NCI-H2029 treated with DMSO at 0.1 percent for 48 hours (cell line): ENCODE measurements around the gene ADAMTS14.

Experiments
- DNase-seq: peaks from one replicate; lab custom pipeline; 2025; lab: John Stamatoyannopoulos, UW

Gene ADAMTS14

DNA sequence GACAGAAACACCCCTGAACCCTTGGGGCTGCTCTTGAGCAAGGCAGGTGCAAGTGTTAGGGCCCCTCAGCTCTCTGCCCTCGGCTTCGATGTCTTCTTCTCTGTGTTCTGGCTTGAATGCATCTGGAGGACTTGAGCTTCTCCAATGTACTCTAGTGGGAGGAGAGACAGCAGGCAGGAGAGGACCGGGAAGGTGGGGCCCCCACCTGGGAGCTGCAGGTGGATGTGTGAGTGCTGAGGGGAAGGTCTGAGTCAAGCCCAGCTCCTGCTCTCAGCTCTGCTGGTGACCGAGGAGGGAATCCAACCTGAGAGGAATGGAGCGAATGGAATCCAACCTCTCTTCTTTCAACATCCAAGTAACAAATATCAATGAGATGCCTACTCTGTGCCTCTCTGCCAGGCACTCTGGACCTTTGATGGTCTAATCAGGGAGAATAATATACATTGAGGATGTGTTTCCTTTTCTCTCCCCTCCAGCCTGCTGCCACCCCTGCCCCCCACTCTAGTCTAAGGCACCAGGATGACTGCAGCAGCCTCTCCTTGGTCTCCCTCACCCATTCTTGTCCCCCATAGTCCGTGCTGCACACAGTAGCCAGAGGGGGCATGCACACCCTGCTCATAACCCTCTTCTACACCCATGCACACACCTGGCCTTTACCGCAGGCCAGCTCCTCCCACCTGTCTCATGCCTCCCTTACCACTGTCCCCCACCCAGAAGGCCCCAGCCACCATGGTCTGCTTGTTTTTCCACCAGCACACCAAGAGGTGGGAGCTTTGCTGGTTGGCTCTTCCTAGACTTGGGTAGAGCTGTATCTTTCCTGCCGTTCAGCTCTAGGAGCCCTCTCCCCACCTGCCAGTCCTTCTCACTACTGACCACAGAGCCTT is 99.2 kb downstream of the ADAMTS14 start:
- no peak for DNase-seq

GRCh38 chr10:70772627-70773026 is 100.3 kb downstream of the ADAMTS14 start:
- DNase-seq, result no peak

- DNase-seq, result no peak
Observed at GRCh38 chr10:70773461-70773860, 101.2 kb downstream of the ADAMTS14 start.

DNA sequence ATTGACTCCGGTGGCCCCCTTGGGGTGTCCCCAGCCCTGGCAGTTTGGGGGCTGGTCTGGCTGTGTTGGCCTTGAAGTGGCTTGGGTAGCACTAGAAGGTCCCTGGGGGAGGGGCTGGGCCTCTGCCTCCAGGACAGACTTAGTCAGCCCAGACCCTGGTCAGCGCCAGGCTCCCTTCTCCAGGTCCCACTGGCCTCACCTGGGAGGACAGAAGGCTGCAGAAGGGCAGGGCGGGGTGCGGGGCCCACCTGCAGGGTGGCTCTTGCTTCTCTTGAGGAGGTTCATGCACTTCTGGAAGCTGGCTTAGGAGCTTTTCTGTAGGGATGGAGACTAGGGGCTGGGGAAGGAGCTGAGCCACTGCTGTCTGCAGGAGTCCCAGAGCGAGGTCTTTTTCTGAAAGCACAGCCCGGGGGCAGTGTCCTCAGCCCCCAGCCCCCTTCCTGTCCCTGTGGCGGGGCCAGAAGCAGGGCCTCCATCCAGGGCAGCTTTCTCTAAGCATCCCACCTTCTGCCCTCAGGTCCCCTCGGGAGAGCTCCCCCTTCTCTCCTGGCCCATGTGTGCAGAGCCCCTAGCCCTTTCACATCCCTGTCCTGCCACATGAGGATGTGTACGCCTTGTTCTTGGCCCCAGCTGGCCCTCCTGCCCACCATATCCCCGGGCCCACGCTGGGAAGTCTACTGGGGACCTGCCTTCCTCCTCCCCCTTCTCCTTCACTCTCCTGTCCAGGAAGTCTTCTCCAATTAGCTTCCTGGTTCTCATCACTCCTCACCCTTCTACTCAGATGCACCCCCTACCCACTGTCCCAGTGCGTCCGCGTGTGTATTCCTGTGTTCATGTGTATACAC is 101.9 kb downstream of the ADAMTS14 start:
- no peak for DNase-seq

DNA sequence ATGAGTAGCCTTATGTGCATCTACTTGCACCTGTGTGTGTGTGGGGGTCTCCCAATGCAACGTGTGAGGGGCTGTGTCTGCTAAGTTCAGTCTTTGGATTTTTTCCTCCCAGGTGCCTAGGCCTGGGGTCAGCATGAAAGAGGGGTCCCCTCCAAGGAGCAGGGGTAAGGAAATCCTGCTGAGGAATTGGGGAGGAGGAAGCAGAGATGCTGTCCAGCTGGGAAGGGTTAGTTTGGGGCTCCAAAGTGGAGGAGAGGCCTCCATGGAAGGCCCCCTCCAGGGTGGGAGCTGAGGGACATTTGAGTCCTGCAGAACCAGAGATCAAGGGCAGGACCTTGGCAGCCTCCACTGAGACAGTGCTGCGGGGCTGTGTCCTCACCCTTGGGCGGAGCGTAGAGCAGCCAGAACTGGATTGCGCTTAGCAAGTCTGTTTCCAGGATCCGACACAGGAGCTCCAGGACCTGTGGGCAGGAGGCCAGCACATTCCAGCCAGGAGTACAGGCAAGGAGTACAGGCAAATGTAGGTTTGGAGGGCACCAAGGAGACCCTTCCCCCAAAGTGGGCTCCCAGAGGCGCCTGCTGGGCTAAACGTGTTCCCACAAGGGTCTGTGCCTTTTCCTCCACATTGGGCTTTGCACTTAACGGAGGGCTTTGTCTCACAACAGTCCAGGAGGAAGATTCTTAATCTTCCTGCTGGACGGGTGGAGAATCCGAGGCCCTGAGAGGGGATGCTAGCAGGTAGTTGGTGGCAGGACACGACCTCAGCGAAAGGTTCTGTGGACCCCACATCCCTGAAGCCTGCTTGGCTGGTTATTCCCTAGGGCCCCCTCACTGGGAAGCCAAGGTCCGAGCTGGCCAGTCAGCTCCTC is 102.7 kb downstream of the ADAMTS14 start:
- DNase-seq, result no peak

DNA sequence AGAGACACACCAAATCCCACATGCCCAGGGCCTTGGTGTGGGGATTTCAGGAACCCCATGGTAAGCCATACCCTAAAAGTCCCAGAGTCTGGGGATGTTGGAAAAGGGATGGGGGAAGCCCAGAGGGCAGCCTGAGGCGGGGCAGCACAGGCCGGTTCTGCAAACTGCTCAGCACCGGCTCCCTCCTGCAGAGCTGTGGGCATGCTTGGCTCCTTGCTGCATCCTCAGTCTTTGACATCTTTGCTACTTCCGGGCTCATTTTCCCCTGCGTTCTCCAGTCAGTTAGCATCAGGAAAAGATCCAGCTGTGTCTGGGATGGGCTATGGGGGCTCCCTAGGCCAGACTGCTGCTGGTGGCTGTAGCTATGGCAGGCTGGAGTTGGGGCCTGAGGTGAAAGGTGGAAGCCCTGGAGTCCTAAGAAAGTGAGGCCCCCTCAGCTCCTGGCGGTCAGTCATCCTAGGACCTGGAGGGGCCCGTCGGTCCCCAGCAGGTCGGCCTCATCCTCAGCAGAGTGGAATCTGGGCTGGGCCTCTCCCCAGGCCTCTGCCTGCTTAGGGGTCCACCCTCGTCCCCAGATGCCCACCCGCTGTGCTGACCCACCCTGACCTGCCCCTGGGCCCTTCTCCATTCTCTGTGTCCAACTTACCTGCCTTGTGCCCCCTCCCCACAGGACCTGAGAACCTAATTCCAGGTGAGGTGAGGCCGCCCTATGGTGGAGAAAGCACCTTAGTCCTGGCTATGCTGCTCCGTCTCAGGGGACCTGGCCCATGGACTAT is 103.6 kb downstream of the ADAMTS14 start:
- DNase-seq, result no peak

DNA sequence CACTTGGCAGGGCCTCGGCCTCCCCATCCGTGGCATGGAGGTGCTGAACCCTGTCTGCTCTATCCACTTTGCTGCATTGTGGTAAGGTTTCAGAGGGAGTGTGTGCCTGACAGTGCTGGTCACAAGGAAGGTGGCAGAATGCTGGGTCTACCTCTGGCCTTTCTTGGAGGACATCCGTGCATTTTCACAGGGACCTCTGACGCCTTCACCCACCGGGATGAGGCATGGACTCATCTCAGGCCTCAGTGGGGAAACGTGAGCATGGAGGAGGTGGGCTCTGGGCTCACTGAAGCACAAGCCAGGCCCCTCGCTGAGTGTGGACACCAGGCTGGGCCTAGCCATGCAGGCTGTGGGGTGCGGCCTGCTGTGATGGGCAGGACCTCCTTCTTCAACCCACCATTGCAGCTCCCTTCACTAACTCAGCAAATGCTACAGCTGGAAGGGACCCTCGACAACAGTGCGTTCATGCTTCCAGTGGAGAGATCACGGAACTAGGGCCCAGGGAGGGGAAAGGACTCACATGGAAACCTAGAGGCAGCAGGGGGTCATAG is 104.2 kb downstream of the ADAMTS14 start:
- no peak for DNase-seq

- no peak for DNase-seq
Observed at GRCh38 chr10:70777063-70777875, 105.0 kb downstream of the ADAMTS14 start.

- no peak for DNase-seq
Observed at GRCh38 chr10:70778267-70778924, 106.1 kb downstream of the ADAMTS14 start.

DNA sequence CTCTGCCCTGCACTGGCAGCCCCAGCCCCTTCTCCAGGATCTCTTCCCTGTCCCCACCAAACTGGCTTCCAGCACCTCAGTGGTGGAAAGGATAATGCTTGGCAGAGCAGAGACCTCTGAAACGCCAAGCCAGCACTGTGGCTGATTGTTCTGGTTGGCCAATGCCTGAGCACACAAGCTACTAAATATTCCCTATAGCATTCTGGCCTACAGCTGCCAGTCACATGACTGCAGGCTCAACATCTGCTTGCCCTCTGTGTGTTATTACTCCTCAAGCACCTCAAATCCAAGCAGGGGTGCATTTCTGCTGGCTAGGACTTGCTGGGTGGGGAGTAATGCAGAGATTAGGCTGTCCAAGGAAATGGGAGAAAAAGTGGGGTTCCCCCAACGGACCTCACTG is 106.8 kb downstream of the ADAMTS14 start:
- DNase-seq, result no peak

DNA sequence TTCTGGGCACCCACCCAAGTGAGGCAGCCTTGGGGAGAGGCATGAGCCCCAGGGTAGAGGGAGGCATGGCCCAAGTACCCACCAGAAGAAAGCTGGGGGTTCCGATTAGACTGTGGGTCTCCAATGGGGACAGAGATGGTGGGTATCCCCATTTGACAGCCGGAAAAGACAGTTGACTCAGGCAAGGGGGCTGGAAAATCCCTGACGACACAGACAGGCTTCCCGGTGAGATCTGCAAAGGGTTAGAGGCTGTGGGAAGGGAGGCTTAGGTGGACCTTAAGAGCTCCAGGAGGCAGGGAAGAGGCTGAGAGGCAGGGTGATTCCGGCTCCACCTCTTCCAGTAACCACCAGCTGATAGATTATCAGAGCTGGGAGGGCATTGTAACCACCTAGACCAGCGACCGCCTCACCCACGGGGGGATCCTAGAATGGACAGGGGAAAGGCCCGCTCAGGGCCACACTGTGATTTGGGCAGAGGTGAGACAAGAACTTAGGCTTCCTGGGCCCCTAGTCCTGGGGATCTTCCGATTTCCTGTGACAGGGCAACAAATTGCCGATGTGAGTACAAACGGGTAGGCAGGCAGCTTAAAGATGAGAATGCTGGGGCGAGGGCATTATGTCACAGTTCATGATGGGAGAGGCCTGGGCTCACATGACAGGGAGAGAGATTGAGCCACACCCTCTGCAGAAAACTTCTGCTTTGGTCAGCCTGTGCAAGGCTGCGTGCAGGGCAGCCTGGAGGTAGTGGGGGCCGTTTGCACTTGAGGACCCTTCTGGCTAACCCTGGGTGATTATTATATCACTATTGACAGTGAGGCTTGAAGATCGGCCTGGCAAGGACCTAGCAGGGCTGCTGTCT is 107.4 kb downstream of the ADAMTS14 start:
- no peak for DNase-seq

DNA sequence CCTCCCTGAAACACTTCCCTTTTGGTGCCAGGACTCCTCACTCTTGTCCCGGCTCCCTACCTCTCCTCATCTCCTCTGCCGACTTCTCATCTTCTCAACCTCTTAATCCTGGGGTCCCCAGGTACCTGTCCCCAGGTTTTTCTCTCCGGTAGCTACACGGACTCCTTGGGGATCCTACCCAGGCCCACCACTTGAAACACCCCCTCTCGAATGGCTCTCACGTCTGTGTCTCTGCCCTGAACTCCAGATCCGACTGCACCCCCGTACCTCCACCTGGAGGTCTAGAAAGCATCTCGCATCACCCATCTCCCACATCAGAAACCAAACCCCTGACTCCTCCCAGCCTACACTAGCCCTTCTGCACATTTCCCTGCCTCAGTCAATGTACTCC is 108.1 kb downstream of the ADAMTS14 start:
- no peak for DNase-seq

DNA sequence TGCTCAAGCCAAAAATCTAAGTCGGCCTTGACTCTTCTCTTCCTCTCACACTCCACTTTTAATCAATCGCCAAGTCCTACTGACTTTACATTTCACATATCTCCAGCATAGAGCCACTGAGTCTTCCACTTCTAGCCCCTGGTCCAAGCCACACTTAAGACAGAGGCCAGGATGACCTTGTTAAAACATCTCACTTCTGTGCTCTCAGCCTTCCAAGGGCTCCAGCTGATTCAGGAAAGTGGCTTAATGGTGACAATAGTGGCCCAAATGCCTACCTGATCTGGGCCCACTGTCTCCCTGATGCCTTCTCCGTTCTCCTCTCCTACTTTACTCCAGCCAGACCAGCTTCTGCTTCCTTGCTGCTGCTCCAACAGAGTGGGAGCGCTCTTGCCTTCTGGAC is 108.5 kb downstream of the ADAMTS14 start:
- no peak for DNase-seq

DNA sequence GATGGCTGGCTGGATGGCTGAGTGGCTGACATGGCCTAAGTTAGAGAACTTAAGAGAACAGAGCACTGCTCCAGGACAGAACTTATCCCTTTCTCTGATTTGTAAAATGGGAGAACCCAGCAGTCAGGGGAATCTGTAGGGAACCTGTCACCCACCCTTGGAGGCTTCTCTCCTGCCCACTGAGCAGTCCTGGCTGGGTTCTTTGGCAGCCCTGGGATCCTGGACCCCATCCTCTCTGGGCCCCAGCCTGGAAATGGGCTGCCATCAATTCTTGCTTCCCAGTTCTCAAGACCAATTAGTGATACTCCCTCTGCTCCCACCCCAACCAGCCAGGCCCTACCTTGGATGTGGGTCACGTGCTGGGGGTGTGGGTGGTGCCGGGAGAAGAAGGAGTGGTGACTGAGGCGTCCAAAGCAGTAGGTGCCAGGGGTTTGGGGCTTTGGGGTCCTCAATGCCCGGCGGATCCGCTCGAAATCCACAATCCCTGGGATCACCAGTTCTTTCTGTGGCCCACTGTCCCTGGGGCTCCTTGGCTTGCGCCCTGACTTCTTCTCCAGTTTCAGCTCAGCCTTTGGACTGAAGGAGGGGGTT is 109.2 kb downstream of the ADAMTS14 start:
- DNase-seq, result no peak

- DNase-seq, result no peak
Observed at GRCh38 chr10:70782086-70782745, 109.9 kb downstream of the ADAMTS14 start.

DNA sequence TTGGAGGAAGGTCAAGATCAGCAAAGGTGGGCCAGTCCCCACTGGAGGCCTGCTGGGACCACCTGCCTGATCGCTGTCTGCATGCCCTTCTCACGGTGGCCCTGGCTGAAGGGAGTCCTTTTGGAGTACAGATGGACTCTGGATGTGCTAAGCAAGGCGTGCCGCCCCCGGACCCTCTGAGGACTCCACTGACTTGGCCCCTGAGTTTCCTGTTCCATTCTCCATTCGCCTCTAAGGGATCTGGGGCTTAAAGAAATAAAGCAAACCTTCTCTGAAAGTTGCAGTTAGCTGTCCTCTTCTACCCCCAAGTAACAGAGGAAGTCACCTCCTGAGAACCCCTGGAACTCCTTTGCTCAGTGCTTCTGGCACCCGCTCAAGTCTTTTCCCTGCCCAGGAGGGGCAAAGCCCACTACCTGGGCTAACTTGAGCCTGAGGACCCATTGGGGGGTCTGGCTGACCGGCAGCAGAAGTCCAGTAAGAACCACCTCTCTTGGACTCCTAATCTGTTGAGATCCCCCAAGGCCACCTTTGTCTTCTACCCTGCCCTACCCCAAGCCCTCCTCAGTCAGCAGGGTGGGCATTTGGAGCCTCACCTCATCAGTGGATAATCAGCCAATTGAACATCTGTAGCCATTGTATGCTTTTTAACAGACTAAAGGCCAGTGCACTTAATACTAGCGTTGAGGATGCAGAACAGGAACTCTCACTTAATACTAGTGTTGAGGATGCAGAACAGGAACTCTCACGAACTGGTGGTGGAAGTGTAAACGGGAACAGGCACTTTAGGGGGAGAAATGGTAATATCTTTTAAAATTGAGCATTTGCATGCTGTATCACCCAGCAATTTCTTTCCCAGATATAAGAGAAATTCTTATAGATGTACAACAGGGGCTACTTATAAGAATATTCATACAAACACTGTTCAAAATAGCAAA is 110.7 kb downstream of the ADAMTS14 start:
- DNase-seq, result no peak

DNA sequence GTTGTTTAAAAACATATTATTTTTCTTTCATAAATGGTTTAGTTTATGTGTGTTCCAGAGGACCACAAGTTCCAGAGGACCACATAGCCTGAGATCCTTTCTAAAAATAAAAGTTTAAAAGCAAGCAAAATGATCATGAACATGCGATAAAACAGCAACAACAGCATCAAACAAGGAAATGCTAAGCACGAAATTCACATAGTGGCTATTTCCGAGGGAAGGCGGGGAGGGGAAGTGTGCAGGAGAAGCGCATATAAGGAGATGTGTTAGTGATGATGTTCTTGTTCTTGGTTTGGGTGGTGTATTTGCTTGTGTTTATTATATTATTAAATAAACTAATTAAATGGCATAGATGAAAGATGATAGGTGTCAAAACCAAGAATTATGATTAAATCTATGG is 111.7 kb downstream of the ADAMTS14 start:
- no peak for DNase-seq
